GM13977 (cell line): ENCODE data around the gene NTM.

Experiments used
- DNase-seq: peaks from one replicate; pipeline ENCODE4 v3.0.0; 2012; ENCODE audit warnings: low spot score
- CTCF ChIP-seq: IDR thresholded peaks from 2 replicates; pipeline ENCODE4 v1.5.1; 2012; ENCODE audit warnings: mild to moderate bottlenecking, control low read depth; ENCODE audit not compliant: insufficient read depth; ENCODE audit errors: extremely low read depth, missing control alignments
- in situ Hi-C: fragments of 300-500 bp; cut with MboI; formaldehyde crosslinking; loops from one replicate; pipeline ENCODE4 v1.12.0; 2022; ENCODE audit warnings: low sequenced_read_pairs, low pct_unique_long_range_greater_than_20kb, mixed read lengths, inconsistent platforms; ENCODE audit not compliant: unreplicated experiment

The NTM gene

GRCh38 chr11:131924457-131925201, 554.2 kb downstream of the NTM start:
- in situ Hi-C loops, result no loop called here
- no peak for TF ChIP-seq CTCF
- no peak for DNase-seq

- DNase-seq, result no peak
- TF ChIP-seq CTCF, result no peak
- in situ Hi-C loops, result no loop called here
These were observed 555.4 kb downstream of the NTM start for GRCh38 chr11:131925829-131926228.

- in situ Hi-C loops, result no loop called here
- no peak for DNase-seq
These were observed 558.6 kb downstream of the NTM start for GRCh38 chr11:131928992-131929391.

DNA sequence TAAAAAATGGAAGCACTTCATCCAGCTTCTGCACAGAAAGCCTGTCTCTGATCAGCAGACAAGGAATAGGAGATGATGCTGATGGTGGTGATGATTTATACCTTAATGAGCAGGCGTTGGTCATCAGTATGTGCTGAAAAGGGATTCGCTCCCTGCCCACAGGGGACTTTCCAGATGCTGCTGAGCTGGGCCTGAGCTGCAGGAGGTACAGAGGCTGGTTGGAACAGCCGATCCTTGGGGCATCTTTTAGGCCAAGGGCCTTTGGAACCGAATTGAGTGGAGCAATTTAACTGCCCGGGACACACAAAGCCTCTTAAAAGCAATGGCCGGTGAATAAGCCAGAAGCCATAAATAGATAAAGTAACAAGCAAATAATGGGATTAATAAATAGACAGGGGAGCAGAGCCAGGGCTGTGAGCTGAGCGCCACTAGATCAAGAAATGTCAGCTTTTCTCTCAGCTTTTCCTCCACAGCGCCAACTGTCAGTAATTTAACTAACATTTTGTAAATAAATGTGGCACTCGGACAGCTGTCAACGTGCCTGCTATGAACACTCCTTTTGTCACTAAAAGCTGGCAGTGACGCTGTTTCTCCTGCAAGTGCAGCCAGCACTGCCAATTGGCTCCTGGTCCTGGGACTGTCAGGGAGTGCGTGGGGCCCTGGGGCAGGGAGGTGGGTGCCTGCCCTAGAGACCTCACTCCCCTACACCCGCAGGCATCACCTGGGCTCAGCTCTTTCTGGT, 562.3 kb downstream of the NTM start:
- no peak for TF ChIP-seq CTCF
- DNase-seq, result no peak
- in situ Hi-C loops, result no loop called here

More at GRCh38 chr11:131928992-131929391, 558.6 kb downstream of the NTM start:
- TF ChIP-seq CTCF, result no peak

DNA sequence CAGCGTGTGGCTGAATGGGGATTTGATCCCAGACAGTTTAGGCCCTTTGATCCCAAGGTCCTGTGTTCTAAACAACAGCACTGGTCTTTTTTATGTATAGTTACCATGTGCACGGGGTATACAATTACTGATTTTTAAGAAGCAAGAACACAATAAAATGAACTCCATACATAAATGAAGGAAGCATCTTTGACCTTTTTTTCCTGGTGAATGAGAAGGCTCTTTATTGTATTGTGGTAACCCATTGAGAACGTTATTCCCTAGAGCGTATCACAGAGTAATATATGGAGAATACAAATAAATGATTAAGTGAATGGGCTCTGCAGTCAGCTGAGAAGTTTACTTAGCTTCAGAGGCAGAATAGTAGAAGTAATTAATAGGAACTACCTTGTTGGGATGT, 563.6 kb downstream of the NTM start:
- in situ Hi-C loops, result no loop called here
- no peak for TF ChIP-seq CTCF
- DNase-seq, result no peak

DNA sequence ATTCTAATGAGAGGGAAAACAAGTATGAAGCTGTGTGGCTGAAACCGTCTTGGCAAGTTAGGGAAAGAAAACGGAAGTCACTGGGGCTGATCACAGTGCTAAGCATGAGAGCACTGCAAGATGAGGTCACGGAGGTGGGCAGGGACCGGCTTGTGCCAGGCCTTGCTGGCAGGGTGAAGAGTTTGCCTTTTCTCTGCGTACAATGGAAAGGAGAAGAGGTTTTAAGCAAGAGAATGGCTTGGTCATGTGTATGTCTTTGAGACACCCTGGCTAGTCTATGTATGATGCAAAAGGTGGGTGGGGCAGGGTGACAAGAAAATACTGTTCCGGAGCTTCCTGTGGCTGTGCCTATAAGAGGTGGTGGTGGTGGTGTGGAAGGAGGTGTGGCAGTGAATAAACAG, 567.9 kb downstream of the NTM start:
- DNase-seq, result no peak
- in situ Hi-C loops, result no loop called here
- no peak for TF ChIP-seq CTCF
